HEK293 (cell line): ENCODE results near the gene EGR2.

Experiments used
- CTCF ChIA-PET: fragments of 350-600 bp; formaldehyde crosslinking; extraction: SDS; loops from one replicate; lab custom pipeline; 2021; ENCODE audit warnings: antibody characterized with exemption; lab: Yijun Ruan, JAX
- POLR2A ChIA-PET: fragments of 300-600 bp; formaldehyde crosslinking; extraction: SDS; loops from one replicate; lab custom pipeline; 2020; ENCODE audit warnings: antibody characterized with exemption, inconsistent platforms; lab: Yijun Ruan, JAX
- H3K27ac ChIP-seq: fragments of 200-500 bp; sonication (Bioruptor generic); 2 replicates; pipeline ENCODE4 v1.5.1; 2014; ENCODE audit warnings: low read depth, low read length, control low read depth, inconsistent platforms; ENCODE audit errors: extremely low read depth
- H3K36me3 ChIP-seq, 2 experiments: fragments of 200-500 bp in 1 of 2; sonication (Bioruptor generic) in 1 of 2; 1 replicate in 1 of 2; 2 replicates in 1 of 2; pipeline ENCODE4 v1.5.1; 2014 to 2017; ENCODE audit warnings: inconsistent platforms in 2 of 2, low read length in 2 of 2; ENCODE audit not compliant: control insufficient read depth in 2 of 2, insufficient read depth in 1 of 2
- H3K4me1 ChIP-seq: fragments of 200-500 bp; sonication (Bioruptor generic); 2 replicates; pipeline ENCODE4 v1.5.1; 2014; ENCODE audit warnings: mild to moderate bottlenecking, low read length, inconsistent platforms; ENCODE audit not compliant: control insufficient read depth, insufficient read depth
- H3K4me3 ChIP-seq: 2 replicates; pipeline ENCODE4 v1.5.1; 2011; ENCODE audit warnings: low read depth, mild to moderate bottlenecking, control low read depth, low read length, moderate library complexity
- H3K9me3 ChIP-seq: fragments of 200-500 bp; sonication (Bioruptor generic); 2 replicates; pipeline ENCODE4 v1.5.1; 2014; ENCODE audit warnings: low read depth, low read length, inconsistent platforms; ENCODE audit not compliant: control insufficient read depth, insufficient read depth
- BCL11B ChIP-seq: fragments of 450-650 bp; formaldehyde crosslinking; IDR thresholded peaks from 2 replicates; pipeline ENCODE4 v1.5.1; 2016; ENCODE audit warnings: low read depth, missing biosample characterization, missing genetic modification characterization
- GFI1B ChIP-seq: fragments of 450-650 bp; formaldehyde crosslinking; IDR thresholded peaks from 2 replicates; pipeline ENCODE4 v1.5.1; 2016; ENCODE audit warnings: missing biosample characterization, missing genetic modification characterization
- PATZ1 ChIP-seq: fragments of 450-650 bp; formaldehyde crosslinking; IDR thresholded peaks from 2 replicates; pipeline ENCODE4 v1.5.1; 2016; ENCODE audit warnings: missing biosample characterization, missing genetic modification characterization
- PRDM4 ChIP-seq: fragments of 450-650 bp; formaldehyde crosslinking; IDR thresholded peaks from 2 replicates; pipeline ENCODE4 v1.5.1; 2017; ENCODE audit warnings: missing biosample characterization, missing genetic modification characterization
- SCRT2 ChIP-seq: fragments of 450-650 bp; formaldehyde crosslinking; IDR thresholded peaks from 2 replicates; pipeline ENCODE4 v1.5.1; 2016; ENCODE audit warnings: missing biosample characterization, missing genetic modification characterization
- SP3 ChIP-seq: fragments of 450-650 bp; formaldehyde crosslinking; IDR thresholded peaks from 2 replicates; pipeline ENCODE4 v1.5.1; 2016; ENCODE audit warnings: missing biosample characterization, missing genetic modification characterization
- ZFP37 ChIP-seq: fragments of 450-650 bp; formaldehyde crosslinking; IDR thresholded peaks from 2 replicates; pipeline ENCODE4 v1.5.1; 2016; ENCODE audit warnings: missing biosample characterization, missing genetic modification characterization
- ZNF114 ChIP-seq: fragments of 450-650 bp; formaldehyde crosslinking; IDR thresholded peaks from 2 replicates; pipeline ENCODE4 v1.5.0; 2017; ENCODE audit warnings: missing biosample characterization, missing genetic modification characterization
- ZNF121 ChIP-seq: fragments of 450-650 bp; formaldehyde crosslinking; IDR thresholded peaks from 2 replicates; pipeline ENCODE4 v1.5.1; 2016; ENCODE audit warnings: missing biosample characterization, missing genetic modification characterization
- ZNF175 ChIP-seq: fragments of 450-650 bp; formaldehyde crosslinking; IDR thresholded peaks from 2 replicates; pipeline ENCODE4 v1.5.1; 2016; ENCODE audit warnings: missing biosample characterization, missing genetic modification characterization
- ZNF202 ChIP-seq: fragments of 450-650 bp; formaldehyde crosslinking; IDR thresholded peaks from 2 replicates; pipeline ENCODE4 v1.5.1; 2016; ENCODE audit warnings: missing biosample characterization, missing genetic modification characterization, borderline replicate concordance
- ZNF239 ChIP-seq: fragments of 450-650 bp; formaldehyde crosslinking; IDR thresholded peaks from 2 replicates; pipeline ENCODE4 v1.5.1; 2016; ENCODE audit warnings: missing biosample characterization, missing genetic modification characterization
- ZNF404 ChIP-seq: fragments of 450-650 bp; formaldehyde crosslinking; IDR thresholded peaks from 2 replicates; pipeline ENCODE4 v1.5.1; 2017; ENCODE audit warnings: missing biosample characterization, missing genetic modification characterization
- ZNF530 ChIP-seq: fragments of 450-650 bp; formaldehyde crosslinking; IDR thresholded peaks from 2 replicates; pipeline ENCODE4 v1.5.1; 2016; ENCODE audit warnings: low read depth, missing biosample characterization, missing genetic modification characterization
- ZNF624 ChIP-seq: fragments of 450-650 bp; formaldehyde crosslinking; IDR thresholded peaks from 2 replicates; pipeline ENCODE4 v1.5.1; 2017; ENCODE audit warnings: missing biosample characterization, missing genetic modification characterization
- TF ChIP-seq, protein P1 (sequence below): fragments of 450-650 bp; formaldehyde crosslinking; IDR thresholded peaks from 2 replicates; pipeline ENCODE4 v1.5.1; 2017; ENCODE audit warnings: missing biosample characterization, missing genetic modification characterization
- TF ChIP-seq, protein P2 (sequence below): fragments of 450-650 bp; formaldehyde crosslinking; IDR thresholded peaks from 2 replicates; pipeline ENCODE4 v1.5.1; 2017; ENCODE audit warnings: missing biosample characterization, missing genetic modification characterization
- TF ChIP-seq, protein P3 (sequence below): fragments of 450-650 bp; formaldehyde crosslinking; IDR thresholded peaks from 2 replicates; pipeline ENCODE4 v1.5.1; 2017; ENCODE audit warnings: missing biosample characterization, missing genetic modification characterization
- TF ChIP-seq, protein P4 (sequence below): fragments of 450-650 bp; formaldehyde crosslinking; IDR thresholded peaks from 2 replicates; pipeline ENCODE4 v1.5.1; 2016; ENCODE audit warnings: missing biosample characterization, missing genetic modification characterization
- TF ChIP-seq, protein P5 (sequence below): sonication (generic); formaldehyde crosslinking; IDR thresholded peaks from 2 replicates; pipeline ENCODE4 v1.8.1; 2022; ENCODE audit warnings: mild to moderate bottlenecking, moderate library complexity, missing genetic modification reagents
- TF ChIP-seq, protein P6 (sequence below): fragments of 450-650 bp; formaldehyde crosslinking; optimal IDR thresholded peaks from 2 replicates; pipeline ENCODE3; 2016; ENCODE audit warnings: missing biosample characterization, mild to moderate bottlenecking, missing genetic modification characterization
- TF ChIP-seq, protein P7 (sequence below): fragments of 450-650 bp; formaldehyde crosslinking; IDR thresholded peaks from 2 replicates; pipeline ENCODE4 v1.5.1; 2016; ENCODE audit warnings: missing biosample characterization, missing genetic modification characterization, borderline replicate concordance

The EGR2 gene

GRCh38 chr10:62816331-62817120 lies at the start of gene EGR2:
EGR2 (minus strand) TSS chr10:62816366; CDS start chr10:62816029, 337 bp downstream.
- peak within 1 kb of the TSS; percentile 70 for H3K4me3 ChIP-seq
- ChIA-PET CTCF (interaction anchor here (0.6 to 4.1 kb wide), 8 partner anchors 10 to 1054 kb away, joined by 3 to 25 read pairs (median 3); partner anchors contain the start of gene ADO), POLR2A (interaction anchor here (0.5 to 4.8 kb wide), 7 partner anchors 8 to 548 kb away, joined by 3 to 50 read pairs (median 4); partner anchors contain the start of genes ADO, NRBF2 and RTKN2)
- H3K9me3 ChIP-seq, result no peaks in the 10 kb centered on the region
- no peaks in the 10 kb centered on the region; the same call in 1 of the 2 replicates for H3K4me1 ChIP-seq
- H3K36me3 ChIP-seq, result no peaks in the 10 kb centered on the region
- H3K27ac ChIP-seq, result peak within 1 kb of the TSS; percentile 91
- TF ChIP-seq ZNF121 (tag by site-specific recombination) (no peak), SCRT2 (tag by site-specific recombination) (no peak), ZNF530 (tag by site-specific recombination) (no peak), ZNF114 (tag by site-specific recombination) (no peak), ZNF239 (no peak), ZFP37 (tag by site-specific recombination) (no peak), PATZ1 (tag by site-specific recombination) (no peak), ZNF624 (tag by site-specific recombination) (no peak), ZNF175 (tag by site-specific recombination) (no peak), PRDM4 (tag by site-specific recombination) (no peak), ZNF404 (tag by site-specific recombination) (no peak), BCL11B (tag by site-specific recombination) (no peak), GFI1B (tag by site-specific recombination) (no peak), SP3 (tag by site-specific recombination) (no peak), ZNF202 (no peak)
- TF ChIP-seq, protein P1, sequence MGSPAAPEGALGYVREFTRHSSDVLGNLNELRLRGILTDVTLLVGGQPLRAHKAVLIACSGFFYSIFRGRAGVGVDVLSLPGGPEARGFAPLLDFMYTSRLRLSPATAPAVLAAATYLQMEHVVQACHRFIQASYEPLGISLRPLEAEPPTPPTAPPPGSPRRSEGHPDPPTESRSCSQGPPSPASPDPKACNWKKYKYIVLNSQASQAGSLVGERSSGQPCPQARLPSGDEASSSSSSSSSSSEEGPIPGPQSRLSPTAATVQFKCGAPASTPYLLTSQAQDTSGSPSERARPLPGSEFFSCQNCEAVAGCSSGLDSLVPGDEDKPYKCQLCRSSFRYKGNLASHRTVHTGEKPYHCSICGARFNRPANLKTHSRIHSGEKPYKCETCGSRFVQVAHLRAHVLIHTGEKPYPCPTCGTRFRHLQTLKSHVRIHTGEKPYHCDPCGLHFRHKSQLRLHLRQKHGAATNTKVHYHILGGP (tag by site-specific recombination), result no peak
- TF ChIP-seq, protein P2, sequence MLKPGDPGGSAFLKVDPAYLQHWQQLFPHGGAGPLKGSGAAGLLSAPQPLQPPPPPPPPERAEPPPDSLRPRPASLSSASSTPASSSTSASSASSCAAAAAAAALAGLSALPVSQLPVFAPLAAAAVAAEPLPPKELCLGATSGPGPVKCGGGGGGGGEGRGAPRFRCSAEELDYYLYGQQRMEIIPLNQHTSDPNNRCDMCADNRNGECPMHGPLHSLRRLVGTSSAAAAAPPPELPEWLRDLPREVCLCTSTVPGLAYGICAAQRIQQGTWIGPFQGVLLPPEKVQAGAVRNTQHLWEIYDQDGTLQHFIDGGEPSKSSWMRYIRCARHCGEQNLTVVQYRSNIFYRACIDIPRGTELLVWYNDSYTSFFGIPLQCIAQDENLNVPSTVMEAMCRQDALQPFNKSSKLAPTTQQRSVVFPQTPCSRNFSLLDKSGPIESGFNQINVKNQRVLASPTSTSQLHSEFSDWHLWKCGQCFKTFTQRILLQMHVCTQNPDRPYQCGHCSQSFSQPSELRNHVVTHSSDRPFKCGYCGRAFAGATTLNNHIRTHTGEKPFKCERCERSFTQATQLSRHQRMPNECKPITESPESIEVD (tag by site-specific recombination), result no peak
- TF ChIP-seq, protein P3, sequence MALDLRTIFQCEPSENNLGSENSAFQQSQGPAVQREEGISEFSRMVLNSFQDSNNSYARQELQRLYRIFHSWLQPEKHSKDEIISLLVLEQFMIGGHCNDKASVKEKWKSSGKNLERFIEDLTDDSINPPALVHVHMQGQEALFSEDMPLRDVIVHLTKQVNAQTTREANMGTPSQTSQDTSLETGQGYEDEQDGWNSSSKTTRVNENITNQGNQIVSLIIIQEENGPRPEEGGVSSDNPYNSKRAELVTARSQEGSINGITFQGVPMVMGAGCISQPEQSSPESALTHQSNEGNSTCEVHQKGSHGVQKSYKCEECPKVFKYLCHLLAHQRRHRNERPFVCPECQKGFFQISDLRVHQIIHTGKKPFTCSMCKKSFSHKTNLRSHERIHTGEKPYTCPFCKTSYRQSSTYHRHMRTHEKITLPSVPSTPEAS (tag by site-specific recombination), result no peak
- TF ChIP-seq, protein P4, sequence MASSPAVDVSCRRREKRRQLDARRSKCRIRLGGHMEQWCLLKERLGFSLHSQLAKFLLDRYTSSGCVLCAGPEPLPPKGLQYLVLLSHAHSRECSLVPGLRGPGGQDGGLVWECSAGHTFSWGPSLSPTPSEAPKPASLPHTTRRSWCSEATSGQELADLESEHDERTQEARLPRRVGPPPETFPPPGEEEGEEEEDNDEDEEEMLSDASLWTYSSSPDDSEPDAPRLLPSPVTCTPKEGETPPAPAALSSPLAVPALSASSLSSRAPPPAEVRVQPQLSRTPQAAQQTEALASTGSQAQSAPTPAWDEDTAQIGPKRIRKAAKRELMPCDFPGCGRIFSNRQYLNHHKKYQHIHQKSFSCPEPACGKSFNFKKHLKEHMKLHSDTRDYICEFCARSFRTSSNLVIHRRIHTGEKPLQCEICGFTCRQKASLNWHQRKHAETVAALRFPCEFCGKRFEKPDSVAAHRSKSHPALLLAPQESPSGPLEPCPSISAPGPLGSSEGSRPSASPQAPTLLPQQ, result no peak
- TF ChIP-seq, protein P5, sequence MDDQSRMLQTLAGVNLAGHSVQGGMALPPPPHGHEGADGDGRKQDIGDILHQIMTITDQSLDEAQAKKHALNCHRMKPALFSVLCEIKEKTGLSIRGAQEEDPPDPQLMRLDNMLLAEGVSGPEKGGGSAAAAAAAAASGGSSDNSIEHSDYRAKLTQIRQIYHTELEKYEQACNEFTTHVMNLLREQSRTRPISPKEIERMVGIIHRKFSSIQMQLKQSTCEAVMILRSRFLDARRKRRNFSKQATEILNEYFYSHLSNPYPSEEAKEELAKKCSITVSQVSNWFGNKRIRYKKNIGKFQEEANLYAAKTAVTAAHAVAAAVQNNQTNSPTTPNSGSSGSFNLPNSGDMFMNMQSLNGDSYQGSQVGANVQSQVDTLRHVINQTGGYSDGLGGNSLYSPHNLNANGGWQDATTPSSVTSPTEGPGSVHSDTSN (CRISPR knock-in tag), result no peak
- TF ChIP-seq, protein P6, sequence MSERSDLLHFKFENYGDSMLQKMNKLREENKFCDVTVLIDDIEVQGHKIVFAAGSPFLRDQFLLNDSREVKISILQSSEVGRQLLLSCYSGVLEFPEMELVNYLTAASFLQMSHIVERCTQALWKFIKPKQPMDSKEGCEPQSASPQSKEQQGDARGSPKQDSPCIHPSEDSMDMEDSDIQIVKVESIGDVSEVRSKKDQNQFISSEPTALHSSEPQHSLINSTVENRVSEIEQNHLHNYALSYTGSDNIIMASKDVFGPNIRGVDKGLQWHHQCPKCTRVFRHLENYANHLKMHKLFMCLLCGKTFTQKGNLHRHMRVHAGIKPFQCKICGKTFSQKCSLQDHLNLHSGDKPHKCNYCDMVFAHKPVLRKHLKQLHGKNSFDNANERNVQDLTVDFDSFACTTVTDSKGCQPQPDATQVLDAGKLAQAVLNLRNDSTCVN (tag by site-specific recombination), result no peak
- TF ChIP-seq, protein P7, sequence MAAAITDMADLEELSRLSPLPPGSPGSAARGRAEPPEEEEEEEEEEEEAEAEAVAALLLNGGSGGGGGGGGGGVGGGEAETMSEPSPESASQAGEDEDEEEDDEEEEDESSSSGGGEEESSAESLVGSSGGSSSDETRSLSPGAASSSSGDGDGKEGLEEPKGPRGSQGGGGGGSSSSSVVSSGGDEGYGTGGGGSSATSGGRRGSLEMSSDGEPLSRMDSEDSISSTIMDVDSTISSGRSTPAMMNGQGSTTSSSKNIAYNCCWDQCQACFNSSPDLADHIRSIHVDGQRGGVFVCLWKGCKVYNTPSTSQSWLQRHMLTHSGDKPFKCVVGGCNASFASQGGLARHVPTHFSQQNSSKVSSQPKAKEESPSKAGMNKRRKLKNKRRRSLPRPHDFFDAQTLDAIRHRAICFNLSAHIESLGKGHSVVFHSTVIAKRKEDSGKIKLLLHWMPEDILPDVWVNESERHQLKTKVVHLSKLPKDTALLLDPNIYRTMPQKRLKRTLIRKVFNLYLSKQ (tag by site-specific recombination), result no peak
